ENCODE results near the gene CES4A. TPM values are rescaled to one million over a fixed set of nuclear protein-coding genes. Genes with fewer than 3 reads are reported as not detected.

The CES4A gene
- total and polyA plus RNA-seq, 9 of the 15 experiments (the other 6 are each of a cell fraction or from before 2014, with no cell fraction given), result 0.09 to 0.13 (median 0.11) TPM; not detected in 6

GRCh38 chr16:67021321-67021720 is 32.9 kb downstream of the CES4A start:
- H3K4me2 ChIP-seq (ENCODE audit: insufficient read depth, low read length), result no peak overlapping the region
- no peaks in the 10 kb centered on the region for H3K9me3 ChIP-seq (replicated peaks; ENCODE audit: control insufficient read depth, insufficient read depth, low read depth, low read length)
- intact Hi-C loops (cut with micrococcal nuclease), result no loop called here
- in situ Hi-C loops (cut with MboI), result no loop called here
- H3K9ac ChIP-seq (ENCODE audit: insufficient read depth in 1 of 2, low read depth in 2 of 2, low read length in 2 of 2), result no peak overlapping the region
- ChIA-PET POLR2A (interaction anchor here (0.6 to 1.4 kb wide), 3 partner anchors 11 to 111 kb away, joined by 3 to 7 read pairs (median 4); no protein-coding TSS in a partner anchor), CTCF (ENCODE audit: low intra/inter-chr PET ratio) (no interaction called here)
- H3K79me2 ChIP-seq (ENCODE audit: control insufficient read depth, insufficient read depth, low read length), result no peaks in the 10 kb centered on the region
- no peaks in the 10 kb centered on the region for H4K20me1 ChIP-seq (replicated peaks; ENCODE audit: control insufficient read depth, insufficient read depth, low read length)
- 26% methylated on average over 3 of the region's 3 CpGs for WGBS (ENCODE audit: insufficient coverage, low coverage, missing lambda C conversion rate)
- BruUV-seq (replicated peaks), result no TSS peak
- DNase-seq (ENCODE audit: extremely low read depth in 1 of 4, low spot score in 3 of 4), result no peak
- no peaks in the 10 kb centered on the region for H3K9me1 ChIP-seq (ENCODE audit: control insufficient read depth, insufficient read depth, low read length)
- peak; percentile 66 for FAIRE-seq
- no peaks in the 10 kb centered on the region for H3K36me3 ChIP-seq (ENCODE audit: control insufficient read depth, insufficient read depth, low read length)
- no peak overlapping the region for H3K4me3 ChIP-seq
- peaks cover 0 to 8% of the 10 kb centered on the region in 2 experiments; a peak in 1 of 5 replicates for H3K4me1 ChIP-seq (replicated peaks in 1 of 2; ENCODE audit: control insufficient read depth in 2 of 2, insufficient read depth in 2 of 2, low read length in 2 of 2)
- ATAC-seq, result no peak
- H3K27ac ChIP-seq (ENCODE audit: extremely low read depth, low read depth, low read length), result no peak overlapping the region
- H2AFZ ChIP-seq (ENCODE audit: low read depth, low read length), result peak overlapping the region; percentile 62; the same call in 1 of the 2 replicates
- TF ChIP-seq TBL1XR1 (IDR thresholded peaks at IDR 0.05; ENCODE audit: low read length in 2 of 2) (no peak), ZNF384 (IDR thresholded peaks at IDR 0.05; ENCODE audit: low read depth, low read length) (no peak), ZNF143 (CRISPR knock-in tag; IDR thresholded peaks at IDR 0.05) (0 out of 2 replicates have a peak, but pooled peaks have one; percentile 48), SAP30 (IDR thresholded peaks at IDR 0.05; ENCODE audit: borderline replicate concordance, insufficient read depth, low read depth, low read length, poor library complexity, severe bottlenecking) (no peak), RFX1 (IDR thresholded peaks at IDR 0.05) (no peak), CREBBP (IDR thresholded peaks at IDR 0.05; ENCODE audit: low read depth, low read length) (no peak), MXD1 (CRISPR knock-in tag; IDR thresholded peaks at IDR 0.05; ENCODE audit: borderline replicate concordance, poor library complexity, severe bottlenecking) (no peak), ZNF512 (tag; IDR thresholded peaks at IDR 0.05) (peak; percentile 31; the same call in 1 of the 2 replicates), RREB1 (CRISPR knock-in tag; IDR thresholded peaks at IDR 0.05) (no peak)
- H3K27me3 ChIP-seq (ENCODE audit: control insufficient read depth in 2 of 2, insufficient read depth in 2 of 2, low read length in 2 of 2), result no peaks in the 10 kb centered on the region

All from K562 (cell line).